ENCODE data around the gene ADAMTS20.

GRCh38 chr12:43316520-43316919 is 235.5 kb downstream of the ADAMTS20 start:
- TF ChIP-seq CTCF (IDR thresholded peaks at IDR 0.05) (no peak), POLR2A (IDR thresholded peaks at IDR 0.05) (no peak)

Measured in breast epithelium (tissue), 3 donors.